Astrocyte (in vitro differentiated cells and primary cell): ENCODE measurements around the gene PTPRM. TPM values are rescaled to one million over a fixed set of nuclear protein-coding genes. Genes with fewer than 3 reads are reported as not detected.
A peak's percentile ranks its signal among the peaks of the same experiment; 100 is the strongest.

Experiments
- DNase-seq: peaks from one replicate; pipeline ENCODE4 v3.0.0-alpha.2; 2010; ENCODE audit warnings: low read depth
- FAIRE-seq: peaks from 2 replicates; lab custom pipeline; 2011; peaks lifted over from hg19 to GRCh38; lab: Jason Lieb, UNC
- H2AFZ ChIP-seq: 2 replicates; pipeline ENCODE4 v1.6.0; 2012; ENCODE audit warnings: low read depth, low read length, inconsistent platforms
- H3K27ac ChIP-seq: 2 replicates; pipeline ENCODE4 v1.5.1; 2011; ENCODE audit warnings: low read depth, low read length, inconsistent platforms
- H3K27me3 ChIP-seq: 2 replicates; pipeline ENCODE4 v1.6.0; 2011; ENCODE audit warnings: low read length, inconsistent platforms; ENCODE audit not compliant: insufficient read depth
- H3K36me3 ChIP-seq: 2 replicates; pipeline ENCODE4 v1.5.1; 2011; ENCODE audit warnings: low read length, inconsistent platforms; ENCODE audit not compliant: insufficient read depth
- H3K4me1 ChIP-seq: 2 replicates; pipeline ENCODE4 v1.5.1; 2011; ENCODE audit warnings: low read length, inconsistent platforms; ENCODE audit not compliant: insufficient read depth
- H3K4me2 ChIP-seq: 2 replicates; pipeline ENCODE4 v1.6.0; 2012; ENCODE audit warnings: low read length, inconsistent platforms
- H3K4me3 ChIP-seq: 2 replicates; pipeline ENCODE4 v1.5.1; 2011; ENCODE audit warnings: low read depth, mild to moderate bottlenecking, low read length, inconsistent platforms; ENCODE audit not compliant: insufficient read depth
- H3K79me2 ChIP-seq: 2 replicates; pipeline ENCODE4 v1.6.0; 2012; ENCODE audit warnings: mild to moderate bottlenecking, low read length, inconsistent platforms; ENCODE audit not compliant: insufficient read depth
- H3K9ac ChIP-seq: 2 replicates; pipeline ENCODE4 v1.6.0; 2012; ENCODE audit warnings: mild to moderate bottlenecking, low read length, inconsistent platforms
- H3K9me3 ChIP-seq: 2 replicates; pipeline ENCODE4 v1.5.1; 2012; ENCODE audit warnings: low read depth, mild to moderate bottlenecking, low read length, inconsistent platforms; ENCODE audit not compliant: insufficient read depth
- H4K20me1 ChIP-seq: 2 replicates; pipeline ENCODE4 v1.6.0; 2012; ENCODE audit warnings: low read length, inconsistent platforms; ENCODE audit not compliant: insufficient read depth
- H3K27ac Mint-ChIP-seq: one replicate; pipeline ENCODE4 v1.8.0; 2021; ENCODE audit warnings: mild to moderate bottlenecking, mixed read lengths; ENCODE audit not compliant: unreplicated experiment
- H3K27me3 Mint-ChIP-seq: one replicate; pipeline ENCODE4 v1.8.0; 2021; ENCODE audit warnings: low read depth, mixed read lengths; ENCODE audit not compliant: unreplicated experiment
- H3K36me3 Mint-ChIP-seq: one replicate; pipeline ENCODE4 v1.8.0; 2021; ENCODE audit warnings: low read depth, mixed read lengths; ENCODE audit not compliant: unreplicated experiment
- H3K4me1 Mint-ChIP-seq: one replicate; pipeline ENCODE4 v1.8.0; 2021; ENCODE audit warnings: low read depth, mixed read lengths; ENCODE audit not compliant: unreplicated experiment
- H3K4me3 Mint-ChIP-seq: one replicate; pipeline ENCODE4 v1.8.0; 2021; ENCODE audit warnings: mild to moderate bottlenecking, moderate library complexity, mixed read lengths; ENCODE audit not compliant: unreplicated experiment
- H3K9me3 Mint-ChIP-seq: one replicate; pipeline ENCODE4 v1.8.0; 2021; ENCODE audit warnings: mild to moderate bottlenecking, mixed read lengths; ENCODE audit not compliant: unreplicated experiment
- EZH2 ChIP-seq: IDR thresholded peaks from 2 replicates; pipeline ENCODE4 v1.6.1; 2012; ENCODE audit warnings: mild to moderate bottlenecking, low read length, inconsistent platforms; ENCODE audit not compliant: insufficient read depth
- total RNA-seq: library from RNA; stranded (reverse); gene quantifications from 2 replicates; pipeline ENCODE4 v1.2.1, GENCODE V29; 2021
- TF ChIP-seq, protein P1 (sequence below): IDR thresholded peaks from 2 replicates; pipeline ENCODE4 v1.5.1; 2011; ENCODE audit warnings: low read depth, mild to moderate bottlenecking, inconsistent platforms, low read length, moderate library complexity; ENCODE audit not compliant: insufficient read depth

Gene PTPRM
- total RNA-seq, 1 donor from 2014 or later: 59.6 TPM

DNA sequence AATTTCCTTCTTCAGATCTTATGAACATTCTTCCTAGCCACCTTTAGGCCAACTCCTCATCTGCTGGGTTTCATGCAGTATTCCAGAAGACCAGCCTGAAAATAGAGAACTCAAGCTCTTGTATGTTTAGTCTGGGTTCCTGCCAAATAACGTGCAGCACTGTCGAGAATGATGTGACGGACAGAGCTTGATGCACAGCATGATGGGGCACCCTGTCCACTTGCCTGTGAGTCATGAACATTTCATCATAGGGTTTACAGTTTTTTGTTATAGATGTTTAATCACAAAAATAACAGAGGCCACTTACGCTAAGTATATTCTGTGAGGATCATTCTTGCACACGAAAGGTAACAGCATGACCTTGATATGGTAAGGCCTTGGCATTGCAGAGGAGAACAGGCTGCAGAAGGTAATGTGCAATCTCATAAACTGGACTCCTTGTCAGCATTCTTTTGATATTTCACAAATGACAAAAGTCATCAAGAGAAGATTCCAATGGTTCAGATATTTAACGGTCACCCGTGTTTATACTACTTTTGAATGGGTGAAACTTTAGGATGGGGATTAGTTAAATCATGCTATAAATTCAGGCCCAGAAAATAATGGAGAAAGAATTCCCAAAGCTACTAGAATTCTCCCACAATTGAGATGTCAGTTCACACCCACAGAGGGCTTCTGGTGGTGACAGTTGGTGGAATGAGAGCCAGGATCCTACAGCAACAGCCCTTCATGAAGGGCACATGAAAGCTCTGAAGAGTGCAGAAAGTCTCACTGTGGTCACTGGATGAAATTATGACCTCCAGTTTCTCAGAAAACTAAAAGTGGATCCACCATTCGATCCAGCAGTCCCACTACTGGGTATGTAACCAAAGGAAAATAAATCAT, 646.0 kb downstream of the PTPRM start:
- Histone ChIP-seq H3K79me2 (no peaks in the 10 kb centered on the region), H3K9ac (no peak overlapping the region), H3K4me3 (no peak overlapping the region), H3K4me2 (peak overlapping the region; percentile 22), H3K27me3 (no peaks in the 10 kb centered on the region), H4K20me1 (no peaks in the 10 kb centered on the region), H2AFZ (no peak overlapping the region), H3K27ac (no peak overlapping the region), H3K36me3 (no peaks in the 10 kb centered on the region), H3K4me1 (peaks cover 12% of the 10 kb centered on the region), H3K9me3 (no peaks in the 10 kb centered on the region)
- Mint-ChIP-seq H3K4me3 (no peak overlapping the region), H3K27me3 (no peaks in the 10 kb centered on the region), H3K27ac (no peak overlapping the region), H3K9me3 (peaks cover 6% of the 10 kb centered on the region), H3K4me1 (peaks cover 10% of the 10 kb centered on the region), H3K36me3 (peaks cover 15% of the 10 kb centered on the region)
- peak; percentile 70 for DNase-seq
- peak; percentile 20 for FAIRE-seq
- TF ChIP-seq, protein P1, sequence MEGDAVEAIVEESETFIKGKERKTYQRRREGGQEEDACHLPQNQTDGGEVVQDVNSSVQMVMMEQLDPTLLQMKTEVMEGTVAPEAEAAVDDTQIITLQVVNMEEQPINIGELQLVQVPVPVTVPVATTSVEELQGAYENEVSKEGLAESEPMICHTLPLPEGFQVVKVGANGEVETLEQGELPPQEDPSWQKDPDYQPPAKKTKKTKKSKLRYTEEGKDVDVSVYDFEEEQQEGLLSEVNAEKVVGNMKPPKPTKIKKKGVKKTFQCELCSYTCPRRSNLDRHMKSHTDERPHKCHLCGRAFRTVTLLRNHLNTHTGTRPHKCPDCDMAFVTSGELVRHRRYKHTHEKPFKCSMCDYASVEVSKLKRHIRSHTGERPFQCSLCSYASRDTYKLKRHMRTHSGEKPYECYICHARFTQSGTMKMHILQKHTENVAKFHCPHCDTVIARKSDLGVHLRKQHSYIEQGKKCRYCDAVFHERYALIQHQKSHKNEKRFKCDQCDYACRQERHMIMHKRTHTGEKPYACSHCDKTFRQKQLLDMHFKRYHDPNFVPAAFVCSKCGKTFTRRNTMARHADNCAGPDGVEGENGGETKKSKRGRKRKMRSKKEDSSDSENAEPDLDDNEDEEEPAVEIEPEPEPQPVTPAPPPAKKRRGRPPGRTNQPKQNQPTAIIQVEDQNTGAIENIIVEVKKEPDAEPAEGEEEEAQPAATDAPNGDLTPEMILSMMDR: no peak
- TF ChIP-seq EZH2: no peak

DNA sequence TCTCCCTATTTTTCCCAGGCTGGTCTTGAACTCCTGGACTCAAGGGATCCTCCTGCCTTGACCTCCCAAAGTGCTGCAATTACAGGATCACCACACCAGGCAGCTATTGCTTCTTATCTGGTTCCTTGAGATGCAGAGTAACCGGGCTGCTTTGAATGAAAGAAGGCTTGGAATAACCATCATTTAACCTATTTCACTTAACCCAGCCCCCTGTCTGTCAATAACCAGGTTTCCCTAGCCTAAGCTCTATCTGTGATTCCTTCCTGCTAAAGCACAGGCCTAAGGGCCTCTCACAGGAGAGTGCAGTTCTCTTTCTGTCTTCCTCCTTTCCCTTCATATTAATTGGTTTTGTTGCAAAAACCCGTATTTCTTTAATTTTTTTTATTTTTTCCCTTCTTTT, 648.6 kb downstream of the PTPRM start:
- Mint-ChIP-seq H3K4me1 (peaks cover 13% of the 10 kb centered on the region), H3K9me3 (peaks cover 6% of the 10 kb centered on the region), H3K27ac (no peak overlapping the region), H3K36me3 (peaks cover 13% of the 10 kb centered on the region), H3K27me3 (no peaks in the 10 kb centered on the region), H3K4me3 (no peak overlapping the region)
- Histone ChIP-seq H3K4me2 (no peak overlapping the region), H3K9ac (no peak overlapping the region), H3K4me1 (peaks cover 17% of the 10 kb centered on the region), H2AFZ (no peak overlapping the region), H3K27me3 (peaks cover under 1% of the 10 kb centered on the region), H3K4me3 (no peak overlapping the region), H3K36me3 (no peaks in the 10 kb centered on the region), H3K9me3 (no peaks in the 10 kb centered on the region), H3K79me2 (no peaks in the 10 kb centered on the region), H4K20me1 (no peaks in the 10 kb centered on the region), H3K27ac (no peak overlapping the region)
- no peak for DNase-seq
- no peak for FAIRE-seq
- TF ChIP-seq, protein P1: no peak
- TF ChIP-seq EZH2: no peak
